Measurements from ENCODE around the gene ROR1. TPM values are rescaled to one million over a fixed set of nuclear protein-coding genes. Genes with fewer than 3 reads are reported as not detected.

Gene ROR1
- total and polyA plus RNA-seq, 2 of the 4 experiments (the other 2 are of a cell fraction) = 4.4 to 10.0 TPM

DNA sequence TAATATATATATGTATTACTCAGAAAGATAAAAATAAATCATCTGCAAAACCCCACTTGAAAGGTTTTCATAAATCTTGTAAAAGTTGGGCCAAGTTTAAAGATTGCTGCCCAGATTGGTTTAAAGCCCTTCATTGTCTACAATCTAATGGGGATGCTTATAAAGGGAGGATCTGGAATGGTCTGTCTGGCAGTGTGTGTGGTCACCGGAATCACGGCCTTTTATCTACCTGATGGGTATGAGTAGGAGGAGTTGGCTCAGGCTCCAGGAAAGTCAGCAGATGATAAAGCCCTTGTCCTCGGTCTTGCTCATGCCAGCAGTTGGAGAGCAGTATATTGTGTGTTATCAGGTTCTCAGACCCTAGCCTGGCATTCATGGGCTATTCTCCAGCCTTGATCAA, 197.7 kb downstream of the ROR1 start:
- intact Hi-C loops (cut with micrococcal nuclease) (no loop called here), in situ Hi-C loops (cut with MboI; ENCODE audit: low sequenced_read_pairs) (no loop called here), dilution Hi-C loops (cut with HindIII; ENCODE audit: low sequenced_read_pairs, unreplicated experiment) (no loop called here)
- Histone ChIP-seq H4K91ac (ENCODE audit: insufficient read depth, low read depth, low read length) (no peak overlapping the region), H3K14ac (replicated peaks; ENCODE audit: low read depth, low read length) (no peak overlapping the region), H3K9me3 (ENCODE audit: control insufficient read depth, insufficient read depth, low read length) (no peaks in the 10 kb centered on the region), H3K27ac (ENCODE audit: insufficient read depth, low read length) (no peak overlapping the region), H3K4me3 (ENCODE audit: insufficient read depth, low read depth, low read length) (no peak overlapping the region), H2BK15ac (ENCODE audit: low read depth, low read length) (no peak overlapping the region), H3K4me1 (ENCODE audit: control insufficient read depth, insufficient read depth, low read length) (peaks cover 10% of the 10 kb centered on the region; the same call in 1 of the 2 replicates), H2BK120ac (ENCODE audit: low read depth, low read length) (no peak overlapping the region), H3K18ac (ENCODE audit: low read depth, low read length) (no peak overlapping the region), H3K79me1 (ENCODE audit: low read depth in 1 of 2, low read length in 2 of 2) (no peaks in the 10 kb centered on the region), H3K4ac (ENCODE audit: low read depth, low read length) (no peak overlapping the region), H3K36me3 (ENCODE audit: control insufficient read depth, insufficient read depth, low read length) (no peaks in the 10 kb centered on the region), H4K20me1 (ENCODE audit: insufficient read depth, low read length) (peaks cover 3% of the 10 kb centered on the region; the same call in 1 of the 2 replicates), H2BK20ac (ENCODE audit: low read depth, low read length) (no peak overlapping the region), H3K9ac (ENCODE audit: low read depth, low read length) (no peak overlapping the region), H2AK5ac (ENCODE audit: low read depth, low read length) (no peak overlapping the region), H3K27me3 (ENCODE audit: control insufficient read depth, insufficient read depth, low read length) (no peaks in the 10 kb centered on the region; the same call in 1 of the 2 replicates), H4K8ac (ENCODE audit: low read depth in 2 of 2, low read length in 2 of 2) (no peak overlapping the region), H3K4me2 (ENCODE audit: low read depth, low read length) (no peak overlapping the region), H2BK5ac (ENCODE audit: low read depth, low read length, poor library complexity, severe bottlenecking) (no peak overlapping the region), H3K56ac (ENCODE audit: extremely low read depth, insufficient read depth, low read length) (no peak overlapping the region), H4K5ac (ENCODE audit: low read depth, low read length) (no peak overlapping the region), H3K23ac (ENCODE audit: low read depth, low read length) (no peak overlapping the region), H3K9me1 (ENCODE audit: insufficient read depth, low read length) (peaks cover 4% of the 10 kb centered on the region; the same call in 1 of the 2 replicates), H2AK9ac (replicated peaks; ENCODE audit: low read depth, low read length, poor library complexity) (no peak overlapping the region), H2AFZ (replicated peaks; ENCODE audit: low read length, poor library complexity) (no peak overlapping the region)
- 100% methylated on average over 2 of the region's 3 CpGs; no CpG with 5 or more reads in 1 of the 2 experiments for WGBS, 2 experiments (ENCODE audit: extremely low coverage in 2 of 2, insufficient read length in 1 of 2)
- ATAC-seq (ENCODE audit: low read depth) (no peak), DNase-seq (no peak)
- BruUV-seq (replicated peaks) = no TSS peak
- ChIA-PET POLR2A (ENCODE audit: unreplicated experiment) (no interaction called here), CTCF (no interaction called here)
- TF ChIP-seq MXI1 (IDR thresholded peaks at IDR 0.05; ENCODE audit: borderline replicate concordance, low read depth, low read length) = no peak
- TF ChIP-seq NFE2L2 (IDR thresholded peaks at IDR 0.05; ENCODE audit: low read depth, low read length) = no peak
- TF ChIP-seq, protein P1, sequence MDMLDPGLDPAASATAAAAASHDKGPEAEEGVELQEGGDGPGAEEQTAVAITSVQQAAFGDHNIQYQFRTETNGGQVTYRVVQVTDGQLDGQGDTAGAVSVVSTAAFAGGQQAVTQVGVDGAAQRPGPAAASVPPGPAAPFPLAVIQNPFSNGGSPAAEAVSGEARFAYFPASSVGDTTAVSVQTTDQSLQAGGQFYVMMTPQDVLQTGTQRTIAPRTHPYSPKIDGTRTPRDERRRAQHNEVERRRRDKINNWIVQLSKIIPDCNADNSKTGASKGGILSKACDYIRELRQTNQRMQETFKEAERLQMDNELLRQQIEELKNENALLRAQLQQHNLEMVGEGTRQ (IDR thresholded peaks at IDR 0.05; ENCODE audit: low read depth, low read length) = no peak
- no peak for TF ChIP-seq RAD21 (IDR thresholded peaks at IDR 0.05; ENCODE audit: low read length)
- TF ChIP-seq, protein P2, sequence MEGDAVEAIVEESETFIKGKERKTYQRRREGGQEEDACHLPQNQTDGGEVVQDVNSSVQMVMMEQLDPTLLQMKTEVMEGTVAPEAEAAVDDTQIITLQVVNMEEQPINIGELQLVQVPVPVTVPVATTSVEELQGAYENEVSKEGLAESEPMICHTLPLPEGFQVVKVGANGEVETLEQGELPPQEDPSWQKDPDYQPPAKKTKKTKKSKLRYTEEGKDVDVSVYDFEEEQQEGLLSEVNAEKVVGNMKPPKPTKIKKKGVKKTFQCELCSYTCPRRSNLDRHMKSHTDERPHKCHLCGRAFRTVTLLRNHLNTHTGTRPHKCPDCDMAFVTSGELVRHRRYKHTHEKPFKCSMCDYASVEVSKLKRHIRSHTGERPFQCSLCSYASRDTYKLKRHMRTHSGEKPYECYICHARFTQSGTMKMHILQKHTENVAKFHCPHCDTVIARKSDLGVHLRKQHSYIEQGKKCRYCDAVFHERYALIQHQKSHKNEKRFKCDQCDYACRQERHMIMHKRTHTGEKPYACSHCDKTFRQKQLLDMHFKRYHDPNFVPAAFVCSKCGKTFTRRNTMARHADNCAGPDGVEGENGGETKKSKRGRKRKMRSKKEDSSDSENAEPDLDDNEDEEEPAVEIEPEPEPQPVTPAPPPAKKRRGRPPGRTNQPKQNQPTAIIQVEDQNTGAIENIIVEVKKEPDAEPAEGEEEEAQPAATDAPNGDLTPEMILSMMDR (conservative IDR thresholded peaks at IDR 0.05; ENCODE audit: low read depth, low read length) = no peak
- TF ChIP-seq BHLHE40 (IDR thresholded peaks at IDR 0.05; ENCODE audit: low read depth, low read length) = no peak
